Calu3 (cell line): ENCODE measurements around the gene MLXIPL. TPM values are rescaled to one million over a fixed set of nuclear protein-coding genes. Genes with fewer than 3 reads are reported as not detected.
A peak's percentile ranks its signal among the peaks of the same experiment; 100 is the strongest.

Source experiments
- BruUV-seq: library from RNA; stranded (reverse); fragments of 400-500 nt; replicated peaks from 2 replicates; lab custom pipeline; 2021; lab: Mats Ljungman, UMichigan
- CTCF ChIA-PET: fragments of 300-600 bp; sonication (Branson Sonifier 250); formaldehyde crosslinking; loops from one replicate; lab custom pipeline; 2022; ENCODE audit warnings: antibody characterized with exemption; lab: Charles Lee
- DNase-seq: peaks from one replicate; pipeline ENCODE4 v3.0.0; 2022
- H3K27ac Mint-ChIP-seq: one replicate; pipeline ENCODE4 v1.8.0; 2022; ENCODE audit warnings: mixed read lengths; ENCODE audit not compliant: unreplicated experiment
- H3K27me3 Mint-ChIP-seq: one replicate; pipeline ENCODE4 v1.8.0; 2022; ENCODE audit warnings: mixed read lengths; ENCODE audit not compliant: unreplicated experiment
- H3K36me3 Mint-ChIP-seq: one replicate; pipeline ENCODE4 v1.8.0; 2022; ENCODE audit warnings: mild to moderate bottlenecking, moderate library complexity, mixed read lengths; ENCODE audit not compliant: insufficient read depth, unreplicated experiment
- H3K4me1 Mint-ChIP-seq: one replicate; pipeline ENCODE4 v1.8.0; 2022; ENCODE audit warnings: mild to moderate bottlenecking, low read depth, mixed read lengths; ENCODE audit not compliant: unreplicated experiment
- H3K4me3 Mint-ChIP-seq: one replicate; pipeline ENCODE4 v1.8.0; 2022; ENCODE audit warnings: mild to moderate bottlenecking, low read depth, moderate library complexity, mixed read lengths; ENCODE audit not compliant: unreplicated experiment
- H3K9me3 Mint-ChIP-seq: one replicate; pipeline ENCODE4 v1.8.0; 2022; ENCODE audit warnings: low read depth, mixed read lengths; ENCODE audit not compliant: unreplicated experiment
- CTCF ChIP-seq: fragments of 200-600 bp; IDR thresholded peaks from one replicate; pipeline ENCODE4 v1.8.0; 2022; ENCODE audit warnings: antibody characterized with exemption; ENCODE audit not compliant: unreplicated experiment
- intact Hi-C: fragments of 100-400 bp; cut with micrococcal nuclease; formaldehyde crosslinking; loops from one replicate; pipeline ENCODE4 v1.10.0; 2022; ENCODE audit not compliant: unreplicated experiment
- total RNA-seq: library from RNA; stranded (reverse); gene quantifications from 2 replicates; pipeline ENCODE4 v1.2.3, GENCODE V29; 2022

The MLXIPL gene
- total RNA-seq, 1 experiment from 2014 or later: 1.1 TPM

DNA sequence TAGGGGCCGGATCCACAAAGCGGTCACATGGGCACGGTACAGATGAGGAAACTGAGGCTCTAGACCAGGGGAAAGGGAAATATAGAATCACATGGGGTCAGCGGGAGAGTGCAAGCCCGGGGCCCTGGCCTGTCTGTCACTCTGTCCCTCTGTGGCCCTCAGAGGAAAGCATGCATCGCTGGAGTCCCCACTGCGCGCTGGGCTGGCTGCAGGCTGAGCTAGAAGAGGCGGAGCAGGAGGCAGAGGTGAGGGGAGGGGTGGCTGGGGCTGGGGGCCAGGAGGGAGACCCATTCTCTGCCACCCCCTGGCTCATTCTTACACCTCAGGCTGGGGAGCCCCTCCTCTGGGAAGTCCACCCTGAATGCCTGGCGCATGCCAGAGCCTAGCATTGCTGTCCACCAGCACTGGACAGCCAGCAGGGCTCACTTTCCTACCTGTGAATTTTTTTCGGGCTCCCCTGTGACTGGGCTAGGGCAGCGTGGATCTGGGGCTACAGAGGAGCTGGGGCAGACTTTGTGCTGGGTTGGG, 45.6 kb upstream of the MLXIPL start:
- intact Hi-C loops: no loop called here
- H3K27me3 Mint-ChIP-seq: no peaks in the 10 kb centered on the region
- H3K9me3 Mint-ChIP-seq: no peaks in the 10 kb centered on the region
- no peak overlapping the region for H3K4me3 Mint-ChIP-seq
- H3K4me1 Mint-ChIP-seq: peaks cover 14% of the 10 kb centered on the region
- CTCF ChIA-PET: interaction anchor here (0.6 to 1.6 kb wide), 3 partner anchors 15 to 56 kb away, joined by 3 to 6 read pairs (median 4); no protein-coding TSS in a partner anchor
- TF ChIP-seq CTCF: no peak
- DNase-seq: no peak
- peaks cover 22% of the 10 kb centered on the region for H3K36me3 Mint-ChIP-seq
- BruUV-seq: no TSS peak
- H3K27ac Mint-ChIP-seq: no peak overlapping the region

- Mint-ChIP-seq H3K27ac (no peak overlapping the region), H3K27me3 (no peaks in the 10 kb centered on the region), H3K4me3 (no peak overlapping the region), H3K9me3 (no peaks in the 10 kb centered on the region), H3K36me3 (peaks cover 23% of the 10 kb centered on the region), H3K4me1 (peaks cover 17% of the 10 kb centered on the region)
- BruUV-seq: no TSS peak
- CTCF ChIA-PET: interaction anchor here (0.6 to 1.6 kb wide), 3 partner anchors 15 to 62 kb away, joined by 3 to 9 read pairs (median 6); no protein-coding TSS in a partner anchor
- intact Hi-C loops: no loop called here
- no peak for TF ChIP-seq CTCF
- no peak for DNase-seq
Observed at GRCh38 chr7:73669288-73669701, 45.0 kb upstream of the MLXIPL start.

- Mint-ChIP-seq H3K4me3 (peak overlapping the region; percentile 67), H3K27ac (no peak overlapping the region), H3K4me1 (peaks cover 21% of the 10 kb centered on the region), H3K9me3 (no peaks in the 10 kb centered on the region), H3K27me3 (no peaks in the 10 kb centered on the region), H3K36me3 (peaks cover 27% of the 10 kb centered on the region)
- CTCF ChIA-PET: interaction anchor here (0.6 to 1.6 kb wide), 3 partner anchors 15 to 62 kb away, joined by 3 to 9 read pairs (median 6); no protein-coding TSS in a partner anchor
- intact Hi-C loops: no loop called here
- DNase-seq: no peak
- no peak for TF ChIP-seq CTCF
- BruUV-seq: no TSS peak
Observed at GRCh38 chr7:73668886-73669230, 44.5 kb upstream of the MLXIPL start.

DNA sequence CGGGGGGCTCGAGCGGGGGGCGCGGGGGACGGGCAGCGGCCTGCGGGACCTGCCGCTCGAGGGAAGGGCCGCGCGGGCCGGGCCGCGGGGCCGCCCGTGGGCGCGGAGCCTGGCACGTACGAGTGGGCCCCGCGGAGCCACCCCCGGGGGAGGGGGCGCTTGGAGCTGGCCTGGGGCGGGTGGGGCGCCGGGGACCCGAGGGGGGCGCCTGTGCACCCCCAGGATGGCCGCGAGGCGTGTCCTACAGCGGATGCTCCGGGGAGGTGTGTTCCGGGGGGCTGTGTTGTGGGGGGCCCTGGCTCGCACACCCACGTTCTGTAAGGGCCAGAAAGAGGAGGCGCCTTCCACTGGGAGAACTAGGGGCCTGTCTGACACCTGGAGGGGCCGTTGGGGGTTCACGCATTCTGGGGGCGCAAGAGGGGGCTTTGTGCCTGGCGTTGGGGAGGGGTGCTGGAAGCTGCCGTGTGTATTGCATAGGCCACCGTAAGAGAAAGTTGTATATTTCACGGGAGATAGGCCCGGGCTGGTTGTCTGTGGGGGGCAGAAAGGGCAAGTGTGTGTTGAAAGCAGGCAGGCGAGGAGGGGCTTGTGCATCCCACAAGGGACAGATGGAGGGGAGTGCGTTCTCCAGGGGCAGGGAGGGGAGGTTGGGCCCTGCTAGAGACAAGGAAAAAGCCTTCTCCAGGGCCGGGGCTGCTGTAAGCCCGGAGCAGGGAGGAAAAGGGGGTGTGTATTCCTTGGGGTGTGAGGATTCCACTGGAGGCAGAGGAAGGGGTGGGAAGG, 44.0 kb upstream of the MLXIPL start:
- intact Hi-C loops: no loop called here
- DNase-seq: no peak
- no peak overlapping the region for H3K27ac Mint-ChIP-seq
- no peaks in the 10 kb centered on the region for H3K27me3 Mint-ChIP-seq
- TF ChIP-seq CTCF: no peak
- peaks cover 22% of the 10 kb centered on the region for H3K4me1 Mint-ChIP-seq
- peaks cover 27% of the 10 kb centered on the region for H3K36me3 Mint-ChIP-seq
- CTCF ChIA-PET: interaction anchor here (0.6 to 1.6 kb wide), 3 partner anchors 57 to 221 kb away, joined by 3 to 6 read pairs (median 3); no protein-coding TSS in a partner anchor
- H3K4me3 Mint-ChIP-seq: peak overlapping the region; percentile 67
- no TSS peak for BruUV-seq
- peaks cover under 1% of the 10 kb centered on the region for H3K9me3 Mint-ChIP-seq
